ENCODE measurements around the gene MAX. TPM values are rescaled to one million over a fixed set of nuclear protein-coding genes. Genes with fewer than 3 reads are reported as not detected.

MAX gene
- total and polyA plus RNA-seq, 4 experiments from 2014 or later, result 162 to 212 (median 181) TPM

DNA sequence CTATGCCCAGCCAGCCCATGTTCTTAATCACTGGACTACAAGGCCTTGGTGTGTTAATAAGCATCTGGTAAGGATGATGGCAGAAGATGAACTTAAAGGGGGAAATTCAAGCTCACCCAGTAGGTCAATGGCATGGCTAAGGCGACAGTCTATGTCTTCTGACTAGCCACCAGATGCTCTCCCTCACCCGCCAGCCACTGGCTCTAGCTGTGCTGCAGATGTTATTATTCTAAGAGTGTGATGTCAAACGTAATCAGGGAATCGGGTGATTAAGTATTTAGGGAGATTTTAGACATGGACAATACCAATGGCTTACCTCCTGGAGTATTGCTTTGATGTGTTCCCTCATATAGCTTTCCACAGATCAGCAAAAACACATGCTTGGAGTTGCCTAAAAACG lies 39.2 kb upstream of the MAX start:
- Histone ChIP-seq H3K36me3 (ENCODE audit: insufficient read depth, low read length) (no peaks in the 10 kb centered on the region), H3K27me3 (ENCODE audit: insufficient read depth, low read length) (peaks cover 6% of the 10 kb centered on the region), H3K4me3 (ENCODE audit: low read length in 2 of 2) (no peak overlapping the region), H3K27ac (ENCODE audit: low read depth, low read length) (no peak overlapping the region), H3K9me3 (ENCODE audit: control insufficient read depth in 1 of 2, low read length in 2 of 2) (no peaks in the 10 kb centered on the region), H3K4me1 (ENCODE audit: insufficient read depth, low read length) (no peaks in the 10 kb centered on the region)
- ChIA-PET POLR2A (ENCODE audit: partially characterized antibody) (no interaction called here), CTCF (ENCODE audit: partially characterized antibody) (no interaction called here)
- H3K36me3 Mint-ChIP-seq, result no peaks in the 10 kb centered on the region
- H3K27ac Mint-ChIP-seq, result no peak overlapping the region
- H3K4me3 Mint-ChIP-seq, result no peak overlapping the region
- H3K4me1 Mint-ChIP-seq, result no peaks in the 10 kb centered on the region
- H3K9me3 Mint-ChIP-seq, result no peaks in the 10 kb centered on the region
- no peak for DNase-seq
- intact Hi-C loops (cut with micrococcal nuclease), result no loop called here
- peaks cover 5 to 15% of the 10 kb centered on the region in 2 donors for H3K27me3 Mint-ChIP-seq

- DNase-seq, result no peak
- Mint-ChIP-seq H3K4me1 (peaks cover 0 to 5% (median 2%) of the 10 kb centered on the region in 4 donors), H3K4me3 (no peak overlapping the region), H3K27ac (no peak overlapping the region), H3K36me3 (no peaks in the 10 kb centered on the region), H3K27me3 (peaks cover 0 to 2% of the 10 kb centered on the region in 2 donors), H3K9me3 (no peaks in the 10 kb centered on the region)
- Histone ChIP-seq H3K27me3 (ENCODE audit: insufficient read depth, low read length) (no peaks in the 10 kb centered on the region), H3K4me3 (ENCODE audit: low read length in 2 of 2) (no peak overlapping the region), H3K36me3 (ENCODE audit: insufficient read depth, low read length) (no peaks in the 10 kb centered on the region), H3K9me3 (ENCODE audit: control insufficient read depth in 1 of 2, low read length in 2 of 2) (no peaks in the 10 kb centered on the region), H3K27ac (ENCODE audit: low read depth, low read length) (no peak overlapping the region), H3K4me1 (ENCODE audit: insufficient read depth, low read length) (no peaks in the 10 kb centered on the region)
- CTCF ChIA-PET (ENCODE audit: partially characterized antibody), result no interaction called here
- POLR2A ChIA-PET (ENCODE audit: partially characterized antibody), result no interaction called here
- intact Hi-C loops (cut with micrococcal nuclease), result no loop called here
These were observed 35.5 kb upstream of the MAX start for GRCh38 chr14:65137648-65138307.

GRCh38 chr14:65134651-65135579 lies 32.6 kb upstream of the MAX start:
- Histone ChIP-seq H3K27ac (ENCODE audit: low read depth, low read length) (no peak overlapping the region), H3K4me1 (ENCODE audit: insufficient read depth, low read length) (no peaks in the 10 kb centered on the region), H3K4me3 (ENCODE audit: low read length in 2 of 2) (no peak overlapping the region), H3K9me3 (ENCODE audit: control insufficient read depth in 1 of 2, low read length in 2 of 2) (no peaks in the 10 kb centered on the region), H3K27me3 (ENCODE audit: insufficient read depth, low read length) (no peaks in the 10 kb centered on the region), H3K36me3 (ENCODE audit: insufficient read depth, low read length) (no peaks in the 10 kb centered on the region)
- intact Hi-C loops (cut with micrococcal nuclease), result no loop called here
- no peaks in the 10 kb centered on the region for H3K27me3 Mint-ChIP-seq
- peaks cover 0 to 5% (median 2%) of the 10 kb centered on the region in 4 donors for H3K4me1 Mint-ChIP-seq
- no peak overlapping the region for H3K4me3 Mint-ChIP-seq
- ChIA-PET CTCF (ENCODE audit: partially characterized antibody) (no interaction called here), POLR2A (ENCODE audit: partially characterized antibody) (no interaction called here)
- DNase-seq, result peak in 1 of 5 donors; percentile 12
- H3K9me3 Mint-ChIP-seq, result no peaks in the 10 kb centered on the region
- H3K36me3 Mint-ChIP-seq, result no peaks in the 10 kb centered on the region
- no peak overlapping the region for H3K27ac Mint-ChIP-seq

GRCh38 chr14:65132855-65133254 lies 30.5 kb upstream of the MAX start:
- no peak overlapping the region for H3K27ac ChIP-seq (ENCODE audit: low read depth, low read length)
- Mint-ChIP-seq H3K9me3 (no peaks in the 10 kb centered on the region), H3K27ac (no peak overlapping the region), H3K36me3 (no peaks in the 10 kb centered on the region), H3K27me3 (no peaks in the 10 kb centered on the region), H3K4me3 (no peak overlapping the region), H3K4me1 (peaks cover 0 to 5% (median 2%) of the 10 kb centered on the region in 4 donors)
- H3K36me3 ChIP-seq (ENCODE audit: insufficient read depth, low read length), result no peaks in the 10 kb centered on the region
- intact Hi-C loops (cut with micrococcal nuclease), result no loop called here
- no peaks in the 10 kb centered on the region for H3K27me3 ChIP-seq (ENCODE audit: insufficient read depth, low read length)
- DNase-seq, result no peak
- CTCF ChIA-PET (ENCODE audit: partially characterized antibody), result interaction anchor here (0.6 kb wide), 1 partner anchor 282 kb away, joined by 3 read pairs; no protein-coding TSS in a partner anchor
- H3K9me3 ChIP-seq (ENCODE audit: control insufficient read depth in 1 of 2, low read length in 2 of 2), result no peaks in the 10 kb centered on the region
- POLR2A ChIA-PET (ENCODE audit: partially characterized antibody), result no interaction called here
- H3K4me3 ChIP-seq (ENCODE audit: low read length in 2 of 2), result no peak overlapping the region
- H3K4me1 ChIP-seq (ENCODE audit: insufficient read depth, low read length), result no peaks in the 10 kb centered on the region

GRCh38 chr14:65131301-65131701 lies 29.0 kb upstream of the MAX start:
- Histone ChIP-seq H3K9me3 (ENCODE audit: control insufficient read depth in 1 of 2, low read length in 2 of 2) (no peaks in the 10 kb centered on the region), H3K4me1 (ENCODE audit: insufficient read depth, low read length) (no peaks in the 10 kb centered on the region), H3K27ac (ENCODE audit: low read depth, low read length) (no peak overlapping the region), H3K27me3 (ENCODE audit: insufficient read depth, low read length) (no peaks in the 10 kb centered on the region), H3K4me3 (ENCODE audit: low read length in 2 of 2) (no peak overlapping the region), H3K36me3 (ENCODE audit: insufficient read depth, low read length) (no peaks in the 10 kb centered on the region)
- Mint-ChIP-seq H3K36me3 (no peaks in the 10 kb centered on the region), H3K4me1 (peaks cover 0 to 5% (median 2%) of the 10 kb centered on the region in 4 donors), H3K4me3 (no peak overlapping the region), H3K27me3 (no peaks in the 10 kb centered on the region), H3K9me3 (no peaks in the 10 kb centered on the region), H3K27ac (no peak overlapping the region)
- no peak for DNase-seq
- ChIA-PET POLR2A (ENCODE audit: partially characterized antibody) (no interaction called here), CTCF (ENCODE audit: partially characterized antibody) (no interaction called here)
- intact Hi-C loops (cut with micrococcal nuclease), result no loop called here

DNA sequence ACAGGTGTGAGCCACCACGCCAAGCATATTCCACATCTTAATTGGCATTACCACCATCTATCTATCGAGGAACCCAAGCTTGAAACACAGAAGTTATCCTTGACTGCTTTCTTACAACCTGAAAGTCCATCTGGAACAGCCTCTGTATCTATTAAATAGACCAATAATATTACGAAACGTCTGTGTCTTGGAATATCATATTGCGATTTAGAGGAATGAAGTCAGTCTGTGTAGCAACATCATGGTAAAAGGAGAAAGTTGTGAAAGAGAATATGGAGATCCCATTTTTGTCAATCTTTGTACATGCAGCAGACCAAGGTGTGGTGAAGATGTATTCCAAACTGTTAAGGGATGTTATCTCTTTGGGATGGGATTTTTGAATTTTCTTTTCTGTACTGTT lies 25.8 kb upstream of the MAX start:
- DNase-seq, result no peak
- H3K4me3 ChIP-seq (ENCODE audit: low read length in 2 of 2), result no peak overlapping the region
- Mint-ChIP-seq H3K27ac (no peak overlapping the region), H3K27me3 (peaks cover 2 to 4% of the 10 kb centered on the region in 2 donors), H3K36me3 (no peaks in the 10 kb centered on the region), H3K4me1 (no peaks in the 10 kb centered on the region), H3K4me3 (no peak overlapping the region), H3K9me3 (no peaks in the 10 kb centered on the region)
- H3K27me3 ChIP-seq (ENCODE audit: insufficient read depth, low read length), result no peaks in the 10 kb centered on the region
- no peaks in the 10 kb centered on the region for H3K4me1 ChIP-seq (ENCODE audit: insufficient read depth, low read length)
- no peaks in the 10 kb centered on the region for H3K9me3 ChIP-seq (ENCODE audit: control insufficient read depth in 1 of 2, low read length in 2 of 2)
- no peaks in the 10 kb centered on the region for H3K36me3 ChIP-seq (ENCODE audit: insufficient read depth, low read length)
- ChIA-PET CTCF (ENCODE audit: partially characterized antibody) (interaction anchor here (1.1 kb wide), 1 partner anchor 10 kb away, joined by 3 read pairs; no protein-coding TSS in a partner anchor), POLR2A (ENCODE audit: partially characterized antibody) (no interaction called here)
- H3K27ac ChIP-seq (ENCODE audit: low read depth, low read length), result no peak overlapping the region
- intact Hi-C loops (cut with micrococcal nuclease), result no loop called here

All from CD4-positive, alpha-beta memory T cell (primary cell).